GM18951 (cell line): Measurements from ENCODE around the gene ATG7.

Experiments
- POLR2A ChIP-seq: IDR thresholded peaks from 4 replicates; pipeline ENCODE4 v1.6.1; 2011; ENCODE audit warnings: mild to moderate bottlenecking; ENCODE audit not compliant: insufficient read length, insufficient read depth; ENCODE audit errors: extremely low read depth
- in situ Hi-C: fragments of 300-500 bp; cut with MboI; formaldehyde crosslinking; loops from one replicate; pipeline ENCODE4 v1.12.0; 2022; ENCODE audit warnings: low sequenced_read_pairs, mixed read lengths, inconsistent platforms; ENCODE audit not compliant: unreplicated experiment

The ATG7 gene

GRCh38 chr3:11543141-11543947, 271.1 kb downstream of the ATG7 start:
- no peak for TF ChIP-seq POLR2A
- in situ Hi-C loops, result no loop called here

- no peak for TF ChIP-seq POLR2A
- in situ Hi-C loops, result no loop called here
Observed at GRCh38 chr3:11543948-11544387, 271.8 kb downstream of the ATG7 start.

- in situ Hi-C loops, result no loop called here
Observed at GRCh38 chr3:11544412-11545181, 272.4 kb downstream of the ATG7 start.

GRCh38 chr3:11545186-11545851, 273.1 kb downstream of the ATG7 start:
- in situ Hi-C loops, result no loop called here
- no peak for TF ChIP-seq POLR2A

More at GRCh38 chr3:11544412-11545181, 272.4 kb downstream of the ATG7 start:
- no peak for TF ChIP-seq POLR2A

GRCh38 chr3:11546657-11547302, 274.6 kb downstream of the ATG7 start:
- no peak for TF ChIP-seq POLR2A
- in situ Hi-C loops, result no loop called here

- in situ Hi-C loops, result no loop called here
- TF ChIP-seq POLR2A, result no peak
Observed at GRCh38 chr3:11547498-11547897, 275.3 kb downstream of the ATG7 start.

- in situ Hi-C loops, result no loop called here
Observed at GRCh38 chr3:11548721-11549131, 276.5 kb downstream of the ATG7 start.

GRCh38 chr3:11549580-11550140, 277.5 kb downstream of the ATG7 start:
- in situ Hi-C loops, result no loop called here
- no peak for TF ChIP-seq POLR2A

More at GRCh38 chr3:11548721-11549131, 276.5 kb downstream of the ATG7 start:
- TF ChIP-seq POLR2A, result no peak

GRCh38 chr3:11551036-11551435, 278.8 kb downstream of the ATG7 start:
- in situ Hi-C loops, result no loop called here
- no peak for TF ChIP-seq POLR2A

GRCh38 chr3:11552289-11553264, 280.4 kb downstream of the ATG7 start:
- in situ Hi-C loops, result no loop called here
- TF ChIP-seq POLR2A, result no peak

GRCh38 chr3:11553436-11554235, 281.4 kb downstream of the ATG7 start:
- in situ Hi-C loops, result no loop called here
- no peak for TF ChIP-seq POLR2A
